Measurements from ENCODE around the gene ZSWIM8.

The ZSWIM8 gene

DNA sequence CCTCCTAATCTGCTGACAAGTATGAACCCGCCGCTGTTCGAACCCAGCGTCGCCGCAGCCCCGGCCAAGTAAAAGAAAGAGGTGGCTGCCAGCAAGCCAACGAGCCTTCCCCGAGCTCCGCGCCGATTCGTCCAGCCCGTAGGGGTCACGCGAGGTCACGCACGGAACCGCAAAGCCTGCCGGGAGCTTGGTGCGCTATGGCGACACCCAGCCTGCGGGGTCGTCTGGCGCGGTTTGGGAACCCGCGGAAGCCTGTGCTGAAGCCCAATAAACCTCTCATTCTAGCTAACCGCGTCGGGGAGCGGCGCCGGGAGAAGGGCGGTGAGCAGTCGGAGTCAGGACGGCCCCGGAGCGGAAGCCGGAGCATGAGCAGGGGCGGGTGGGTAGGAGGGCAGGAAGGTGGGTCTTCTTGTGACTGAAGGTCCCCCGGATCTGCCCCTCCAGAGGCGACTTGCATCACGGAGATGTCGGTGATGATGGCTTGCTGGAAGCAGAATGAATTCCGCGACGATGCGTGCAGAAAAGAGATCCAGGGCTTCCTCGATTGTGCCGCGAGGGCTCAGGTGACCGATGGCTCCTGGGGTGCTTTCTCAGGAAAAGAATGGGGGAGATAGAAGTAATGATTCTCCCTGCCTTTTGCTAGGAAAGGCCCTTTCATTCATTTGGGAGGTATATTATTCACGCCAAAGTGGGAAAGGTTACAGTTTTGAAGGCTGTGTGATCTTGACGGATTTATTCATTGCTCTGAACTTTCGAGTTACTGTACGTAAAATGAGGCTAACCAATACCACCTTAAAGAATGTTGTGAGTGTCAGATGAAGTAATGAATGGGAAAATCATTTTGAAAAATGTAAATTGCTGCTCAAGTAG lies 3.3 kb upstream of the ZSWIM8 start, which contains the start of gene CHCHD1 (continued):
- TF ChIP-seq, protein P1, sequence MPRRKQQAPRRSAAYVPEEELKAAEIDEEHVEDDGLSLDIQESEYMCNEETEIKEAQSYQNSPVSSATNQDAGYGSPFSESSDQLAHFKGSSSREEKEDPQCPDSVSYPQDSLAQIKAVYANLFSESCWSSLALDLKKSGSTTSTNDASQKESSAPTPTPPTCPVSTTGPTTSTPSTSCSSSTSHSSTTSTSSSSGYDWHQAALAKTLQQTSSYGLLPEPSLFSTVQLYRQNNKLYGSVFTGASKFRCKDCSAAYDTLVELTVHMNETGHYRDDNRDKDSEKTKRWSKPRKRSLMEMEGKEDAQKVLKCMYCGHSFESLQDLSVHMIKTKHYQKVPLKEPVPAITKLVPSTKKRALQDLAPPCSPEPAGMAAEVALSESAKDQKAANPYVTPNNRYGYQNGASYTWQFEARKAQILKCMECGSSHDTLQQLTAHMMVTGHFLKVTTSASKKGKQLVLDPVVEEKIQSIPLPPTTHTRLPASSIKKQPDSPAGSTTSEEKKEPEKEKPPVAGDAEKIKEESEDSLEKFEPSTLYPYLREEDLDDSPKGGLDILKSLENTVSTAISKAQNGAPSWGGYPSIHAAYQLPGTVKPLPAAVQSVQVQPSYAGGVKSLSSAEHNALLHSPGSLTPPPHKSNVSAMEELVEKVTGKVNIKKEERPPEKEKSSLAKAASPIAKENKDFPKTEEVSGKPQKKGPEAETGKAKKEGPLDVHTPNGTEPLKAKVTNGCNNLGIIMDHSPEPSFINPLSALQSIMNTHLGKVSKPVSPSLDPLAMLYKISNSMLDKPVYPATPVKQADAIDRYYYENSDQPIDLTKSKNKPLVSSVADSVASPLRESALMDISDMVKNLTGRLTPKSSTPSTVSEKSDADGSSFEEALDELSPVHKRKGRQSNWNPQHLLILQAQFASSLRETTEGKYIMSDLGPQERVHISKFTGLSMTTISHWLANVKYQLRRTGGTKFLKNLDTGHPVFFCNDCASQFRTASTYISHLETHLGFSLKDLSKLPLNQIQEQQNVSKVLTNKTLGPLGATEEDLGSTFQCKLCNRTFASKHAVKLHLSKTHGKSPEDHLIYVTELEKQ (tag by site-specific recombination; IDR thresholded peaks at IDR 0.05; ENCODE audit: borderline replicate concordance), result no peak
- TF ChIP-seq ZNF792 (tag by site-specific recombination; IDR thresholded peaks at IDR 0.05), result no peak
- TF ChIP-seq KLF9 (tag by site-specific recombination; IDR thresholded peaks at IDR 0.05; ENCODE audit: low read depth), result peak; percentile 26; the same call in 1 of the 2 replicates
- peak; percentile 27; the same call in 1 of the 2 replicates for TF ChIP-seq ZNF2 (tag by site-specific recombination; IDR thresholded peaks at IDR 0.05)
- no peak for TF ChIP-seq IKZF3 (tag by site-specific recombination; IDR thresholded peaks at IDR 0.05)
- TF ChIP-seq, protein P2, sequence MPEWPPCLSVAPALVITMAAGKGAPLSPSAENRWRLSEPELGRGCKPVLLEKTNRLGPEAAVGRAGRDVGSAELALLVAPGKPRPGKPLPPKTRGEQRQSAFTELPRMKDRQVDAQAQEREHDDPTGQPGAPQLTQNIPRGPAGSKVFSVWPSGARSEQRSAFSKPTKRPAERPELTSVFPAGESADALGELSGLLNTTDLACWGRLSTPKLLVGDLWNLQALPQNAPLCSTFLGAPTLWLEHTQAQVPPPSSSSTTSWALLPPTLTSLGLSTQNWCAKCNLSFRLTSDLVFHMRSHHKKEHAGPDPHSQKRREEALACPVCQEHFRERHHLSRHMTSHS (tag by site-specific recombination; IDR thresholded peaks at IDR 0.05), result no peak
- TF ChIP-seq, protein P3, sequence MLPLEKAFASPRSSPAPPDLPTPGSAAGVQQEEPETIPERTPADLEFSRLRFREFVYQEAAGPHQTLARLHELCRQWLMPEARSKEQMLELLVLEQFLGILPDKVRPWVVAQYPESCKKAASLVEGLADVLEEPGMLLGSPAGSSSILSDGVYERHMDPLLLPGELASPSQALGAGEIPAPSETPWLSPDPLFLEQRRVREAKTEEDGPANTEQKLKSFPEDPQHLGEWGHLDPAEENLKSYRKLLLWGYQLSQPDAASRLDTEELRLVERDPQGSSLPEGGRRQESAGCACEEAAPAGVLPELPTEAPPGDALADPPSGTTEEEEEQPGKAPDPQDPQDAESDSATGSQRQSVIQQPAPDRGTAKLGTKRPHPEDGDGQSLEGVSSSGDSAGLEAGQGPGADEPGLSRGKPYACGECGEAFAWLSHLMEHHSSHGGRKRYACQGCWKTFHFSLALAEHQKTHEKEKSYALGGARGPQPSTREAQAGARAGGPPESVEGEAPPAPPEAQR (tag by site-specific recombination; IDR thresholded peaks at IDR 0.05), result no peak
- TF ChIP-seq ZBTB20 (tag by site-specific recombination; IDR thresholded peaks at IDR 0.05), result peak; percentile 94
- no peak for TF ChIP-seq ZNF223 (tag by site-specific recombination; IDR thresholded peaks at IDR 0.05)
- peak; percentile 66; the same call in 1 of the 2 replicates for TF ChIP-seq BCL11B (tag by site-specific recombination; IDR thresholded peaks at IDR 0.05; ENCODE audit: low read depth)
- no peak for TF ChIP-seq ZNF701 (tag by site-specific recombination; IDR thresholded peaks at IDR 0.05)
- TF ChIP-seq ZNF48 (tag by site-specific recombination; IDR thresholded peaks at IDR 0.05), result no peak
- no peak for TF ChIP-seq ZNF311 (tag by site-specific recombination; IDR thresholded peaks at IDR 0.05; ENCODE audit: borderline replicate concordance)
- no peak for TF ChIP-seq ZNF350 (tag by site-specific recombination; IDR thresholded peaks at IDR 0.05)
- no peak for TF ChIP-seq ZSCAN16 (tag by site-specific recombination; IDR thresholded peaks at IDR 0.05)
- TF ChIP-seq ZNF426 (tag by site-specific recombination; IDR thresholded peaks at IDR 0.05), result no peak
- TF ChIP-seq ZNF670 (tag by site-specific recombination; IDR thresholded peaks at IDR 0.05; ENCODE audit: low read depth), result no peak
- no peak for TF ChIP-seq PRDM1 (tag by site-specific recombination; IDR thresholded peaks at IDR 0.05)
- TF ChIP-seq, protein P4, sequence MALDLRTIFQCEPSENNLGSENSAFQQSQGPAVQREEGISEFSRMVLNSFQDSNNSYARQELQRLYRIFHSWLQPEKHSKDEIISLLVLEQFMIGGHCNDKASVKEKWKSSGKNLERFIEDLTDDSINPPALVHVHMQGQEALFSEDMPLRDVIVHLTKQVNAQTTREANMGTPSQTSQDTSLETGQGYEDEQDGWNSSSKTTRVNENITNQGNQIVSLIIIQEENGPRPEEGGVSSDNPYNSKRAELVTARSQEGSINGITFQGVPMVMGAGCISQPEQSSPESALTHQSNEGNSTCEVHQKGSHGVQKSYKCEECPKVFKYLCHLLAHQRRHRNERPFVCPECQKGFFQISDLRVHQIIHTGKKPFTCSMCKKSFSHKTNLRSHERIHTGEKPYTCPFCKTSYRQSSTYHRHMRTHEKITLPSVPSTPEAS (tag by site-specific recombination; IDR thresholded peaks at IDR 0.05), result no peak; the same call in 1 of the 2 replicates
- no peak for TF ChIP-seq ZNF623 (tag by site-specific recombination; IDR thresholded peaks at IDR 0.05)
- TF ChIP-seq ZNF391 (tag by site-specific recombination; IDR thresholded peaks at IDR 0.05; ENCODE audit: borderline replicate concordance, low read depth), result no peak
- TF ChIP-seq ZFP41 (tag by site-specific recombination; IDR thresholded peaks at IDR 0.05; ENCODE audit: borderline replicate concordance), result no peak
- no peak for TF ChIP-seq ZNF768 (tag by site-specific recombination; IDR thresholded peaks at IDR 0.05)
- TF ChIP-seq ZIC2 (tag by site-specific recombination; IDR thresholded peaks at IDR 0.05), result no peak
- no peak for TF ChIP-seq ZNF175 (tag by site-specific recombination; IDR thresholded peaks at IDR 0.05)
- TF ChIP-seq MZF1 (tag by site-specific recombination; IDR thresholded peaks at IDR 0.05; ENCODE audit: borderline replicate concordance), result no peak
- no peak for TF ChIP-seq ZFP3 (tag by site-specific recombination; IDR thresholded peaks at IDR 0.05; ENCODE audit: low read depth)
- peak; percentile 27; the same call in 1 of the 2 replicates for TF ChIP-seq ZNF843 (tag by site-specific recombination; IDR thresholded peaks at IDR 0.05)
- no peak for TF ChIP-seq WT1 (tag by site-specific recombination; IDR thresholded peaks at IDR 0.05)
- TF ChIP-seq KLF8 (tag by site-specific recombination; IDR thresholded peaks at IDR 0.05), result peak; percentile 78
- TF ChIP-seq MYNN (tag by site-specific recombination; IDR thresholded peaks at IDR 0.05; ENCODE audit: borderline replicate concordance), result no peak
- 0 out of 2 replicates have a peak, but pooled peaks have one; percentile 46 for TF ChIP-seq ZFP37 (tag by site-specific recombination; IDR thresholded peaks at IDR 0.05)
- peak; percentile 95 for TF ChIP-seq ZNF76 (tag by site-specific recombination; IDR thresholded peaks at IDR 0.05; ENCODE audit: borderline replicate concordance, low read depth)

Measured in HEK293 (cell line).